Kidney epithelial cell (primary cell): Measurements from ENCODE around the gene ERC2. TPM values are rescaled to one million over a fixed set of nuclear protein-coding genes. Genes with fewer than 3 reads are reported as not detected.

Experiments
- DNase-seq: peaks from one replicate; pipeline ENCODE4 v3.0.0-alpha.2; 2010; ENCODE audit warnings: low read depth
- H3K27me3 ChIP-seq: 2 replicates; pipeline ENCODE4 v1.6.0; 2011; ENCODE audit warnings: low read length; ENCODE audit not compliant: control insufficient read depth, insufficient read depth
- H3K36me3 ChIP-seq: 2 replicates; pipeline ENCODE4 v1.5.1; 2011; ENCODE audit warnings: low read length; ENCODE audit not compliant: control insufficient read depth, insufficient read depth
- H3K4me3 ChIP-seq: 2 replicates; pipeline ENCODE4 v1.5.1; 2011; ENCODE audit warnings: low read depth, mild to moderate bottlenecking, control low read depth, low read length
- total RNA-seq: library from RNA; depleted of rRNA; stranded (reverse); fragments of >200 nt; gene quantifications from 2 replicates; pipeline ENCODE4 v1.2.3, GENCODE V29; 2015
- TF ChIP-seq, protein P1 (sequence below): IDR thresholded peaks from 2 replicates; pipeline ENCODE4 v1.5.1; 2011; ENCODE audit warnings: mild to moderate bottlenecking, moderate library complexity, low read length, control low read depth, inconsistent platforms; ENCODE audit not compliant: insufficient read depth, poor library complexity, severe bottlenecking

The ERC2 gene
- total RNA-seq, 1 donor from 2014 or later: 17.0 TPM

DNA sequence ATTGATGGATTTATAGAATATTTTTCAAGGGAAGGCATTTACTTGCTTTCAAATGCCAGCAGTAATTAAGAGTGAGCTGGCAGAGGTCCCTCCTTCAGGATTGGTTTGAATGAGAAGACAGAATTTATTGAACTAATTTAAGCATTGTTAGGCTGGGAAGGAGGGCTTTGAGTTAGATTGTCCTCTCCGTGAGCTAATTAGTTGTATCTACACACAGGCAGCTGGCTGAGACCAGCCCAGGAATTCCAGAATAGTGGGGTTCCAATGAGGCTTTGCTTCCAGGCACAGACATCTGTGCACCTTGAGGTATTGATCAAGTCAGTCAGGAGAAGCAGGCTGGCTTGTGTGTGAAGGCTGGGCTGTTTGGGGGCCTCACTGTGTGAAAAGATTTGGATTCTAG lies 857.1 kb downstream of the ERC2 start:
- Histone ChIP-seq H3K4me3 (no peak overlapping the region), H3K36me3 (no peaks in the 10 kb centered on the region), H3K27me3 (no peaks in the 10 kb centered on the region)
- TF ChIP-seq, protein P1, sequence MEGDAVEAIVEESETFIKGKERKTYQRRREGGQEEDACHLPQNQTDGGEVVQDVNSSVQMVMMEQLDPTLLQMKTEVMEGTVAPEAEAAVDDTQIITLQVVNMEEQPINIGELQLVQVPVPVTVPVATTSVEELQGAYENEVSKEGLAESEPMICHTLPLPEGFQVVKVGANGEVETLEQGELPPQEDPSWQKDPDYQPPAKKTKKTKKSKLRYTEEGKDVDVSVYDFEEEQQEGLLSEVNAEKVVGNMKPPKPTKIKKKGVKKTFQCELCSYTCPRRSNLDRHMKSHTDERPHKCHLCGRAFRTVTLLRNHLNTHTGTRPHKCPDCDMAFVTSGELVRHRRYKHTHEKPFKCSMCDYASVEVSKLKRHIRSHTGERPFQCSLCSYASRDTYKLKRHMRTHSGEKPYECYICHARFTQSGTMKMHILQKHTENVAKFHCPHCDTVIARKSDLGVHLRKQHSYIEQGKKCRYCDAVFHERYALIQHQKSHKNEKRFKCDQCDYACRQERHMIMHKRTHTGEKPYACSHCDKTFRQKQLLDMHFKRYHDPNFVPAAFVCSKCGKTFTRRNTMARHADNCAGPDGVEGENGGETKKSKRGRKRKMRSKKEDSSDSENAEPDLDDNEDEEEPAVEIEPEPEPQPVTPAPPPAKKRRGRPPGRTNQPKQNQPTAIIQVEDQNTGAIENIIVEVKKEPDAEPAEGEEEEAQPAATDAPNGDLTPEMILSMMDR: no peak
- no peak for DNase-seq

DNA sequence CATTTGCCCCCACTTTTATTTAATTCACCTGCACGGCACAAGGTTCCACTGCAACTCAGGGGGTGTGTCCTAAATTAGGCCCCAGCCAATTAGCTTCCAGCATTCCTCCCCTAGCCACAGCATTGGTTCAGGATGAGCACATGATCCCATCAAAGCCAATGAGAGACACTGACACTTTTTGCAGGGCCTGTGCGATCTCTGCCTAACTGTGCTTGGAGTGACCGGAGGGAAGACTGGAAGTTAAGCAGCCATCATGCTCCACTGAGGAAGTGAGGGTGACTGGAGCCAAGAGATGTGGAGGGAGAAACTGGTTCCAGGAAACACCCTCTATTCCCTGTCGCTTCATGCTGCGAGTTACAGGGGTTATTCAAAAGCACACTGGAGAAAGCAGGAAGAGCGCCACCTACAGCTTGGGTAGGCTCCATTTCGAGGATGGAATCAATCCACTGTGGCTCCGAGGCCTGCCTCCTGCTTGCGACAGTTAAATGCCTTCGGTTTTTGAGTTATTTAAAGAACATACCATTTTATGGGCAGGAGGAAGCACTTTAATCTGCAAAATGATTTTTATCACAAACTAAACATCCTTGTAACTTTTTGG lies 858.9 kb downstream of the ERC2 start:
- TF ChIP-seq, protein P1: no peak
- H3K36me3 ChIP-seq: no peaks in the 10 kb centered on the region
- H3K27me3 ChIP-seq: no peaks in the 10 kb centered on the region
- DNase-seq: no peak
- H3K4me3 ChIP-seq: no peak overlapping the region

DNA sequence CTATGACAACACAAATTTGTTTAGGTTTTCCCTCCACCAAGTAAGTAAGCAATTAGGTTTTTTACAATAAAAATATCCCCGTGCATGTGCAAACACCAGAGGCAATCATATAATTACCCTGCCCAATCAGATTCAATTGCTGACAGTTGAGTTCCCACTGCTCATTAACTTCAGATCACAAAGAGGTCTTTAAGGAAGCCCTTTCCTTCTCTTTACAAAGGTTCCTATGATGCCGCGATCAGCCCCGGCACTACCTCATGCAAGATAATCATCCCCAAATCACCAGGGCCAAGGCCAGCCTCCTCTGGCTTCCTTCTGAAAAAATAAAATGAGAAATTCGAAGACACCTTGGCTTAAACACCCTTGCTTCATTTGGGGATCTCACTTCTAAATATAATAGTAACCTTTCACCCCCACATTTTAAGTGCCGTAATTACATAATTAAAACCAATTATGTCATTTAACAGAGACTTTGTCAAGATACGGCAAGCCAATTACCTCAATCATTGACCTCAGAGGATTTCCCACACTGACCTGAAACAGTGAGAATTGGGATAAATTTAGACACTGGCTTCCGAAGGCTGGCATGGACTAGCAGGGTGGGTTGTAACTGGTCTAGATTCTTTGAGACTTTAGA lies 859.8 kb downstream of the ERC2 start:
- H3K36me3 ChIP-seq: no peaks in the 10 kb centered on the region
- DNase-seq: no peak
- TF ChIP-seq, protein P1: no peak
- H3K4me3 ChIP-seq: no peak overlapping the region
- H3K27me3 ChIP-seq: no peaks in the 10 kb centered on the region

DNA sequence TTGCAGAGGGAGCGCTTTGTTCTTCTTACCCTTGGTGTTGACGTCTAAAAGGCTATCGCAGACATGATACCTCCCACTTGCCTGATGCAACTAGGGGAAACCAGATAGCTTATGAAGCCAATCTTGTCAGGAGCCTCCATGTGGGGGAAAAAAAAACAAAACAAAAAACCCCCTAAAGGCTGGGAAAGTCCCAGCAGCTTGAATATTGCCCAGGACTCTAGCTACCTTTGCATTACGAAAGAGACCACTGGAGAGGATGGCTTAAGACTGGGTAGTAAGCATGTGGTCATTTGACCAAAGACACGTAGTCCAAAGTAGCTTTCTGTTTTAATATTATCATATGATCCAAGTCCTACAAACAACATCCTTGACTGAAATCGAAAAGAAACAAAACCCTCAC lies 860.4 kb downstream of the ERC2 start:
- no peak for DNase-seq
- TF ChIP-seq, protein P1: no peak
- Histone ChIP-seq H3K36me3 (no peaks in the 10 kb centered on the region), H3K27me3 (no peaks in the 10 kb centered on the region), H3K4me3 (no peak overlapping the region)

DNA sequence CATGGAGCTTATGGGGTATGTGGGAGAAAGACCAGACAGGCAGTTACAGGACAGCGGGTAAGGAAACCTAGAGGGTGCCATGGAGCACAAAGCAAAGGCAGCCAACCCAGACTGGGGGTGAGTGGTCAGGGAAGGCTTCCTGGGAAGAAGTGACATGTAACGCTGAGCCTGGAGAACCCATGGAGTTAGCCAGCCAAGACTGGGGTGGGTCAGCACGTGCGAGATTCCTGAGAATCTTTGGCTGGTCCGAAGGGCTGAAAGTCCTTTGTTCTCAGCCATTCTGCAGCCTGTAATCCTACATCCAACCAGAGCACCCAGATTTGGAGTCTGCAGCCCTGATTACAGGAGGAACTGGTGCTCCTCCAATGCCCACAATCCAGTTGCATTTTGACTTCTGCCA lies 861.1 kb downstream of the ERC2 start:
- TF ChIP-seq, protein P1: no peak

DNA sequence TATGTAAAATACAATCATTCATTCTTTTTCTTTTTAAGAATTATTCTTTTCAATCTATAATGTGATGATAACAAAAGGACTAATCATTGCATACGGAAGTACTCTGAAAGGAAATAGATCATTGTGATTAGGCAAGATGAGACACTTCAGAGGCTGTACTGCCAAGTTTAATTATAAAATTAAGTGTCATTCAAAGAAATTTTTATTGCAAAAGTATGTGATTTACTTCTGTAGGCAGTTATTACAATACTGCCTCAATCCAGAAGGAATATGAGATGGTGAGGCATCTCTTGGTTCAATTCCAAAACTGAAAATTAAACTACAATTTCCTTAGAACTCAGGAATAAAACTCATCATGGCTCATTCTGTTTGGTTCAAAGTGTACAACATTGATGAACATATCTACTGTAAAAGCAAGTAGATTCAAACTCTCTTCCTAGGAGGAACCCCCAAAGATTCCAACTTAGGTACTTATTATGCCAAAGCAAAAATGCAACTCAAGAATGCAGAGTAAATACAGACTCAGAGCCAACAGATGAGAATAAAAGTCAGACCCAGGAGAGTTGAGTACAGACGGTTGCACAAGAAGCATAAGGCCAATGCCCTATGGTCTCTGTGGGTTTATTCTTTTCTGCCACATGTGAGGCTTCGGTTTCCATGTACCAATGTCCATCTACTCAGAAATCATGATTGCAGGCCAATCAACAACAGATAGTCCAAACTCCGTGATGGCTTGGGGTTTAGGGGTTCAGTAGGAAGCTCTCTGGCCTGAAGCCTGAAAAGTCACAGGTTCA lies 862.6 kb downstream of the ERC2 start:
- TF ChIP-seq, protein P1: no peak
- H3K4me3 ChIP-seq: no peak overlapping the region
- no peaks in the 10 kb centered on the region for H3K36me3 ChIP-seq
- no peak for DNase-seq
- H3K27me3 ChIP-seq: no peaks in the 10 kb centered on the region

More for the DNA sequence above, 861.1 kb downstream of the ERC2 start:
- no peak for DNase-seq
- H3K27me3 ChIP-seq: no peaks in the 10 kb centered on the region
- no peaks in the 10 kb centered on the region for H3K36me3 ChIP-seq
- no peak overlapping the region for H3K4me3 ChIP-seq
